Suprapubic skin (tissue), 3 donors: ENCODE results near the gene ADGRB3.

Source experiments
- POLR2A ChIP-seq, 2 donors: fragments of 450-650 bp; IDR thresholded peaks; one replicate each; pipeline ENCODE4 v1.6.1; 2017; ENCODE audit warnings: antibody characterized with exemption in 2 of 2, mild to moderate bottlenecking in 2 of 2, moderate library complexity in 2 of 2
- TF ChIP-seq, protein P1 (sequence below), 2 donors: fragments of 200-600 bp in 1 of 2; fragments of 450-650 bp in 1 of 2; sonication (generic) in 1 of 2; IDR thresholded peaks; one replicate each; pipeline ENCODE4 v1.5.1; 2016 to 2019; ENCODE audit warnings: antibody characterized with exemption in 2 of 2, mild to moderate bottlenecking in 1 of 2, moderate library complexity in 1 of 2

DNA sequence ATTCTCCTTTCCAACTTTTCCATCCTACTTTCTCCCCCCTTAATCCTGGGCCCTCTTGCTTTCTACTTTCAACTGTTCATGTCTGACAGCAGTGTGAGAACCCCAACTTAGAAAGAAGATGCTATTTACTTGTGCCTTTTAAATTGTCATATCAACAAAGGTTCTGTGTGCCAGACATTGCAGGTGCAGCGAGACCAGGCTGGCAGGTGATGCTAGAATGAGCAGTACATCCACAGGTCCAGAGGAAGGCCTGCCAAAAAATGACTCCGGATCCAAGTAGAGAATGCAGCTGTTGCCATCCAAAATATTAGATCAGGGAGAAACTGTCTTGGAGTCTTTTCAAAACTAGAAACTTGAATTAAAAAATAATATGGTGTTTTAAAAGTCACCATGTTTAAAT, 651.2 kb downstream of the ADGRB3 start:
- TF ChIP-seq, protein P1, sequence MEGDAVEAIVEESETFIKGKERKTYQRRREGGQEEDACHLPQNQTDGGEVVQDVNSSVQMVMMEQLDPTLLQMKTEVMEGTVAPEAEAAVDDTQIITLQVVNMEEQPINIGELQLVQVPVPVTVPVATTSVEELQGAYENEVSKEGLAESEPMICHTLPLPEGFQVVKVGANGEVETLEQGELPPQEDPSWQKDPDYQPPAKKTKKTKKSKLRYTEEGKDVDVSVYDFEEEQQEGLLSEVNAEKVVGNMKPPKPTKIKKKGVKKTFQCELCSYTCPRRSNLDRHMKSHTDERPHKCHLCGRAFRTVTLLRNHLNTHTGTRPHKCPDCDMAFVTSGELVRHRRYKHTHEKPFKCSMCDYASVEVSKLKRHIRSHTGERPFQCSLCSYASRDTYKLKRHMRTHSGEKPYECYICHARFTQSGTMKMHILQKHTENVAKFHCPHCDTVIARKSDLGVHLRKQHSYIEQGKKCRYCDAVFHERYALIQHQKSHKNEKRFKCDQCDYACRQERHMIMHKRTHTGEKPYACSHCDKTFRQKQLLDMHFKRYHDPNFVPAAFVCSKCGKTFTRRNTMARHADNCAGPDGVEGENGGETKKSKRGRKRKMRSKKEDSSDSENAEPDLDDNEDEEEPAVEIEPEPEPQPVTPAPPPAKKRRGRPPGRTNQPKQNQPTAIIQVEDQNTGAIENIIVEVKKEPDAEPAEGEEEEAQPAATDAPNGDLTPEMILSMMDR (IDR thresholded peaks at IDR 0.05): no peak
- no peak for TF ChIP-seq POLR2A (IDR thresholded peaks at IDR 0.05)
